RCC 7860 (cell line): ENCODE results near the gene OGFOD2.
"Not testable (repeated sequence)": the region's sequence is repeated elsewhere in the genome, so short reads cannot be mapped to it uniquely, and the experiment has no call there.

Experiments used
- DNase-seq: peaks from one replicate; pipeline ENCODE4 v3.0.0-alpha.2; 2015; ENCODE audit warnings: low spot score
- FAIRE-seq: peaks from 2 replicates; lab custom pipeline; 2012; peaks lifted over from hg19 to GRCh38; lab: Jason Lieb, UNC

Gene OGFOD2

DNA sequence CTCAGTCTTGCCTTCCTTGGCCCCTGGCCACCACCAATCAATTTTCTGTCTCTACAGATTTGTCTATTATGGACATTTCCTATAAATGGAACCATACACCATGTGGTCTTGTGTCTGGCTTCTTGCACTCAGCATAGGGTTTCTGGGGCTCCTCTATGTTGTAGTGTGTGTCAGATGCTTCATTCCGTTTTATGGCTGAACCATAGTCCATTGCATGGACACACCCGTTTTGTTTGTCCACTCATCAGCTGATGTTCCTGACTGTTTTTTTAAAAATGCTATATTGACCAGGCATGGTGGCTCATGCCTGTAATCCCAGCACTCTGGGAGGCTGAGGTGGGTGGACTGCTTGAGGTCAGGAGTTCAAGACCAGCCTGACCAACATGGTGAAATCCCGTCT lies 26.4 kb downstream of the OGFOD2 start:
- FAIRE-seq (no peak), DNase-seq (no peak)

DNA sequence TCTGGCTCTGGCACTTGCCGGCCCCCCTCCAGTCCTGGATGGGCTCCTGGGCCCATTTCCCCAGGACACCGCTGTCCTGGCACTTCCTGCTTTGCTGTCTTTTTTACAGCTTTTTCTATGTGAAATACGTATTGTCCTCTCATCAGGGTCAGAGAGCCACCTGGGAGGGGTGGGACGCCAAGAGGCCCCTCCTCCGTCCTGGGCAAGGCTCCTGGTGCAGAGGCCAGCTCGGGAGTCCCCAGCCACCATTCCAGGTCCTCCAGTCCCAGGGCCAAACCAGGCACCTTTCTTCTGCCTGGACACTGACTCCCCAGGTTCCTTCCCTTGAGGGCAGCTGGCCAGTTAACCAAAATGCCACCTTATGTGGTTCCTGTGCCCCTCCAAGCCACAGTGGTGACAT lies 28.2 kb downstream of the OGFOD2 start:
- DNase-seq = no peak
- FAIRE-seq = no peak

- FAIRE-seq (no peak), DNase-seq (no peak)
These were observed 29.2 kb downstream of the OGFOD2 start for GRCh38 chr12:123004287-123004686.

DNA sequence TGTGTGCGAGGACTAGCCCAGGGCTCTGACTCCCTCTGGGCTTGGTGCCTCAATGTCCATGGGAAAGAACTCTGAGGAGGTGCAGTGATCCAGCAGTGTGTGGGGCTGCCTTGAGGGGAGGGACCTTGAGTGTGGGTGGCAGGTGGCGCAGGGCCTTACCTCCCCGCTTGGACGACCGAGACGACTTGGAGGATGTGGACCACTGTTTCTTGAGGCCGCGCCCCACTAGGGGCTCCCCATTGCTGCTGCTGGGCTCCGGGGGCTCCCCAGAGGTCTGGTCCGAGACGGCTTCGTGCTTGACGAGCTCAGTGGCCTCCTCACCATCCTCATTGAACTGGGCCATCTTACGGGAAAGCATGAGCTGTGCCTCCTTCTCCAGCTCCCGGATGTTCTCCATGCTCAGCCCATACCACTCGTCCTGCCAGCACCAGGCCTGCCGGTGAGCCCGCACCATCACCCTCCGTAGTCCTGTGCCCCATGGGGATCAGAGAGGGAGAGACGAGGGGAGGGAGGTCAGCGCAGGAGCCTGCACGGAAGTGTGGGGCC lies 30.1 kb downstream of the OGFOD2 start:
- no peak for FAIRE-seq
- no peak for DNase-seq

- DNase-seq = no peak
- FAIRE-seq = no peak
These were observed 31.9 kb downstream of the OGFOD2 start for GRCh38 chr12:123006977-123007376.

DNA sequence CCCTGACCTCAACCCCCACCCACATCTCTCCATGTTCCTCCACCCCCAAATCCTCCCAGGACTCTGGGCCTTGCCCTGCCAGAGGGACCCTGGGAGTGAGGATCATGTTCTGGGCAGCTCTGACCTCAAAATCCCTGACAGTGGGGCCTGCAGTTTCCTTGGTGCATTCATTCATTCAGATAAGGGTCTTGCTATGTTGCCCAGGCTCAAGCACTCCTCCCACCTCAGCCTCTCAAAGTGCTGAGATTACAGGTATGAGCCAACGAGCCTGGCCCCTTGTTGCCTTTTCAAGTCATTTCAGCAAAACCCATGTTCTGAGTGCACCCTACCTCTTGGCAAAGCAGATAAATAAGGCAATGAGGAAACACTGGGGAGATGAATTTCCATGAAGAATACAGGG lies 35.1 kb downstream of the OGFOD2 start:
- DNase-seq (no peak), FAIRE-seq (no peak)

DNA sequence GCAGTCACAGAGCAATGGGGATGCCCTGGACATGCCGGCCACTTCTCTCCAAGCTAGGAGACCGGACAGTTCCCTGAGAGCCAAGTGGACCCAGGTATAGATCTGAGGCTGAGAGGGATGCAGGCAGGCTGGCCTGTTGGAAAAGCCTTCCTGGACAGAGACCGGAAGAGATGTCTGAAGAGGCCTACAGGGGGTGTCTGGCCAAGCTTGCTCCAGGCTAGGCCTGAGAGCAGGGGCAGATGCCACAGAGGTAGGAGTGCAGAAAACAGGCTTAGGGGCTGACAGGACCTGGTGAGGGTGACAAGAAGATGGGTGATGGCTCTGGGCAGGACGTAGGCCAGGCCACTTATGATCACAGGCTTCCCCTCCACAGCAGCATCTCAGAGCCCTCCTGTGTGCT lies 35.6 kb downstream of the OGFOD2 start:
- DNase-seq (no peak), FAIRE-seq (no peak)

GRCh38 chr12:123011701-123012100 lies 36.7 kb downstream of the OGFOD2 start:
- no peak for FAIRE-seq

GRCh38 chr12:123013185-123014095 lies 38.4 kb downstream of the OGFOD2 start:
- FAIRE-seq = no peak
- DNase-seq = no peak

More at GRCh38 chr12:123011701-123012100, 36.7 kb downstream of the OGFOD2 start:
- no peak for DNase-seq

- DNase-seq, FAIRE-seq: not testable (repeated sequence)
These were observed 39.4 kb downstream of the OGFOD2 start for GRCh38 chr12:123014473-123014872.

DNA sequence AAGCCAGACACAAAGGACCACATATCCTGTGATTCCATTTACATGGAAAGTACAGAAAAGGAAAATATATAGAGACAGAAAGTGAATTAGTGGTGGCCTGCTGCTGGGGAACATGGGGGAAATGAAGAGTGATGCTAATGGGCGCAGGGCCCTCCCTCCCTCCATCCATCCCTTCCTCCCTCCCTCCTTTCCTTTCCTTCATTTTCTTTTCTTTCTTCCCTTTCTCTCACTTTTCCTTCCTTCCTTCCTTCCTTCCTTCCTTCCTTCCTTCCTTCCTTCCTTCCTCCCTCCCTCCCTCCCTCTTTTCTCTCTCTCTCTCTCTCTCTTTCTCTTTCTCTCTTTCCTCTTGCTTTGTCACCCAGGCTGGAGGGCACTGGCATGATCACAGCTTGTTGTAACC lies 42.7 kb downstream of the OGFOD2 start:
- FAIRE-seq = no peak
- no peak for DNase-seq

- FAIRE-seq = no peak
These were observed 44.7 kb downstream of the OGFOD2 start for GRCh38 chr12:123019841-123020138.

GRCh38 chr12:123021688-123022604 lies 46.9 kb downstream of the OGFOD2 start:
- DNase-seq (no peak), FAIRE-seq (no peak)

More at GRCh38 chr12:123019841-123020138, 44.7 kb downstream of the OGFOD2 start:
- DNase-seq = no peak

DNA sequence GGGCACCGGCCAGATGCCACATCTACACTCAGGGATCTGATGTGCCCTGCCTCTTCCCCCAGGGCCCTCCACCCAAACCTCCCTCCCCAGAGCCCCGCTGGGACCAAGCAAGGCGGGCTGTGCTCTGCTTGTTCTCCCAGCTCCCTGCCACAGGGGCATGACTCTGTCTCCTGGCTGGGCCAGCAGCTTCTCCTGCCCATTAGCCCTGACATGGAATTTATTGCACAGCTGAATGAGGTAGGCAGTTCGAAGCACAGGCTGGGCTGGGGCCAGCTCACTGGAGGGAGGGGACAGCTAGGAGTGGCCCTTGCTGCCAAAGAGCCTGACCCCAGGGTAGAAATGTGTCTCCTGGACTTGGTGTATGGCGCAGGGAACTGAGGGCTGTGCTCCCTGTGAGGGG lies 47.8 kb downstream of the OGFOD2 start:
- DNase-seq (no peak), FAIRE-seq (no peak)

DNA sequence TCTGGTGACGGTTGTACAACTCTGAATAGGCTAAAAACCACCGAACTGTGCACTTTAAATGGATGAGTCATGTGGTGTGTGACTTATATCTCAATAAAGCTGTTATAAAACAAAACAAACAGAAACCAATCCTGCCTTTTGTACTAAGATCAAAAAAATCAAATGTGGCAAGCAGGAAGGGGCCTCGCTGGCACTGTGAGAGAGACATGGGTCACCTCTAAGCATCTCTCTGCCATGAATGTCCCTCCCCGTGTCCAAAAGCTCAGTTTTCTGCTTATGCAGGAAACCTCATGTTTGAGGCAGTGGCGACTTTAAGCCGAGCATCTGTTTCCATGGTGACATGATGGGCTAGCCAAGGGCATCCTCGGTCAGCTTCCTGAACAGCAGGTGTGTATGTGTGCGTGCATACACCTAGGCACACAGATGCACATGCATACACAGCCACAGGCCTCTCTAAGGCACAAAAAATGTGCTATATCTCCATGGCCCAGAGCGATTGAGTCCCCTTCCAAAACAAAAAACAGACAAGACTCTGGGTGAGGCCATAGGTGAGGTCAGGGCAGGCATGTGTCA lies 49.9 kb downstream of the OGFOD2 start:
- DNase-seq = no peak
- no peak for FAIRE-seq

GRCh38 chr12:123026094-123026853 lies 51.2 kb downstream of the OGFOD2 start:
- FAIRE-seq = no peak
- DNase-seq = no peak

GRCh38 chr12:123027726-123028445 lies 52.8 kb downstream of the OGFOD2 start:
- FAIRE-seq = no peak

GRCh38 chr12:123028475-123028874 lies 53.4 kb downstream of the OGFOD2 start:
- no peak for FAIRE-seq

More at GRCh38 chr12:123027726-123028445, 52.8 kb downstream of the OGFOD2 start:
- DNase-seq = no peak

GRCh38 chr12:123029550-123029949 lies 54.5 kb downstream of the OGFOD2 start:
- DNase-seq = no peak
- FAIRE-seq = no peak

More at GRCh38 chr12:123028475-123028874, 53.4 kb downstream of the OGFOD2 start:
- no peak for DNase-seq
